ENCODE results near the gene SCG3.
A peak's percentile ranks its signal among the peaks of the same experiment; 100 is the strongest.
"Not testable (repeated sequence)": the region's sequence is repeated elsewhere in the genome, so short reads cannot be mapped to it uniquely, and the experiment has no call there.

The SCG3 gene

GRCh38 chr15:51681303-51681963 is at the start of gene SCG3:
Gene SCG3 (plus strand): TSS chr15:51681503. CDS start chr15:51681756, 253 bp downstream.
- DNase-seq = peak; percentile 49

GRCh38 chr15:51634591-51635198 is 46.6 kb upstream of the SCG3 start:
- no peak for DNase-seq

GRCh38 chr15:51641490-51642130 is 39.7 kb upstream of the SCG3 start:
- DNase-seq = no peak

- DNase-seq = no peak
Measured at GRCh38 chr15:51642696-51643095, 38.6 kb upstream of the SCG3 start.

GRCh38 chr15:51647128-51647562 is 34.2 kb upstream of the SCG3 start:
- DNase-seq = no peak

- DNase-seq = not testable (repeated sequence)
Measured at GRCh38 chr15:51648101-51648500, 33.2 kb upstream of the SCG3 start.

GRCh38 chr15:51648643-51649042 is 32.7 kb upstream of the SCG3 start:
- not testable (repeated sequence) for DNase-seq

GRCh38 chr15:51649659-51650521 is 31.4 kb upstream of the SCG3 start:
- peak; percentile 79 for DNase-seq

GRCh38 chr15:51652084-51652668 is 29.1 kb upstream of the SCG3 start:
- no peak for DNase-seq

- not testable (repeated sequence) for DNase-seq
Measured at GRCh38 chr15:51655401-51656057, 25.8 kb upstream of the SCG3 start.

- DNase-seq = no peak
Measured at GRCh38 chr15:51658664-51659063, 22.6 kb upstream of the SCG3 start.

- DNase-seq = no peak
Measured at GRCh38 chr15:51661072-51661471, 20.2 kb upstream of the SCG3 start.

- no peak for DNase-seq
Measured at GRCh38 chr15:51667478-51667877, 13.8 kb upstream of the SCG3 start.

GRCh38 chr15:51668446-51668845 is 12.9 kb upstream of the SCG3 start:
- no peak for DNase-seq

GRCh38 chr15:51669381-51669780 is 11.9 kb upstream of the SCG3 start:
- DNase-seq = no peak

GRCh38 chr15:51672155-51672687 is 9.1 kb upstream of the SCG3 start:
- no peak for DNase-seq

- DNase-seq = no peak
Measured at GRCh38 chr15:51672913-51673857, 8.1 kb upstream of the SCG3 start.

- DNase-seq = no peak
Measured at GRCh38 chr15:51675234-51675633, 6.1 kb upstream of the SCG3 start.

- no peak for DNase-seq
Measured at GRCh38 chr15:51677021-51677420, 4.3 kb upstream of the SCG3 start.

GRCh38 chr15:51677452-51677851 is 3.9 kb upstream of the SCG3 start:
- no peak for DNase-seq

GRCh38 chr15:51678096-51678495 is 3.2 kb upstream of the SCG3 start:
- no peak for DNase-seq
